ENCODE data around the gene DPYD.

Gene DPYD

GRCh38 chr1:97906567-97907241 lies 14.1 kb downstream of the DPYD start:
- FAIRE-seq = no peak

GRCh38 chr1:97905141-97905940 lies 15.5 kb downstream of the DPYD start:
- FAIRE-seq = no peak

GRCh38 chr1:97904534-97904933 lies 16.3 kb downstream of the DPYD start:
- FAIRE-seq = no peak

GRCh38 chr1:97903626-97904025 lies 17.2 kb downstream of the DPYD start:
- FAIRE-seq = no peak

- no peak for FAIRE-seq
These were observed 18.8 kb downstream of the DPYD start for GRCh38 chr1:97902067-97902466.

- no peak for FAIRE-seq
These were observed 19.7 kb downstream of the DPYD start for GRCh38 chr1:97901017-97901658.

GRCh38 chr1:97898948-97899347 lies 21.9 kb downstream of the DPYD start:
- no peak for FAIRE-seq

- FAIRE-seq = no peak
These were observed 25.6 kb downstream of the DPYD start for GRCh38 chr1:97895278-97895677.

- FAIRE-seq = no peak
These were observed 27.0 kb downstream of the DPYD start for GRCh38 chr1:97893844-97894243.

- no peak for FAIRE-seq
These were observed 34.6 kb downstream of the DPYD start for GRCh38 chr1:97886199-97886598.

- no peak for FAIRE-seq
These were observed 37.0 kb downstream of the DPYD start for GRCh38 chr1:97883823-97884222.

- no peak for FAIRE-seq
These were observed 43.5 kb downstream of the DPYD start for GRCh38 chr1:97877307-97877706.

GRCh38 chr1:97875996-97876395 lies 44.8 kb downstream of the DPYD start:
- FAIRE-seq = no peak

- FAIRE-seq = no peak
These were observed 50.2 kb downstream of the DPYD start for GRCh38 chr1:97870589-97870988.

GRCh38 chr1:97869441-97869840 lies 51.4 kb downstream of the DPYD start:
- FAIRE-seq = no peak

GRCh38 chr1:97867127-97867526 lies 53.7 kb downstream of the DPYD start:
- FAIRE-seq = no peak

GRCh38 chr1:97864615-97865014 lies 56.2 kb downstream of the DPYD start:
- no peak for FAIRE-seq

GRCh38 chr1:97853221-97853620 lies 67.6 kb downstream of the DPYD start:
- FAIRE-seq = no peak

GRCh38 chr1:97849345-97850340 lies 71.2 kb downstream of the DPYD start:
- no peak for FAIRE-seq

- no peak for FAIRE-seq
These were observed 75.0 kb downstream of the DPYD start for GRCh38 chr1:97845805-97846204.

- no peak for FAIRE-seq
These were observed 76.2 kb downstream of the DPYD start for GRCh38 chr1:97844552-97845089.

- FAIRE-seq = no peak
These were observed 79.5 kb downstream of the DPYD start for GRCh38 chr1:97841338-97841737.
